Memory B cell (primary cell): Measurements from ENCODE around the gene WDFY3.
"Not testable (repeated sequence)": the region's sequence is repeated elsewhere in the genome, so short reads cannot be mapped to it uniquely, and the experiment has no call there.

ENCODE experiments used
- ATAC-seq: fragments of 150-1000 bp; cut with Tn5 transposase; 2 replicates; pipeline ENCODE4 v1.10.0; 2021; ENCODE audit warnings: low read depth, mild to moderate bottlenecking, moderate library complexity
- DNase-seq, 2 donors: peaks; one replicate each; pipeline ENCODE4 v3.0.0; 2022; ENCODE audit warnings: low spot score in 2 of 2
- H3K27ac Mint-ChIP-seq: one replicate; pipeline ENCODE4 v1.8.0; 2022; ENCODE audit warnings: mild to moderate bottlenecking, moderate library complexity, mixed read lengths
- H3K27me3 Mint-ChIP-seq: one replicate; pipeline ENCODE4 v1.8.0; 2022; ENCODE audit warnings: mixed read lengths
- H3K36me3 Mint-ChIP-seq: one replicate; pipeline ENCODE4 v1.8.0; 2022; ENCODE audit warnings: mild to moderate bottlenecking, mixed read lengths
- H3K4me1 Mint-ChIP-seq: one replicate; pipeline ENCODE4 v1.8.0; 2022; ENCODE audit warnings: mixed read lengths
- H3K4me3 Mint-ChIP-seq: one replicate; pipeline ENCODE4 v1.8.0; 2022; ENCODE audit warnings: mild to moderate bottlenecking, moderate library complexity, mixed read lengths
- H3K9me3 Mint-ChIP-seq: one replicate; pipeline ENCODE4 v1.8.0; 2022; ENCODE audit warnings: mixed read lengths

Gene WDFY3

GRCh38 chr4:84699001-84699671 is 267.4 kb downstream of the WDFY3 start:
- Mint-ChIP-seq H3K9me3 (no peaks in the 10 kb centered on the region), H3K4me1 (peaks cover 3% of the 10 kb centered on the region), H3K36me3 (no peaks in the 10 kb centered on the region), H3K27me3 (peaks cover 5% of the 10 kb centered on the region), H3K27ac (no peak overlapping the region), H3K4me3 (no peak overlapping the region)
- DNase-seq, result no peak
- ATAC-seq, result no peak

DNA sequence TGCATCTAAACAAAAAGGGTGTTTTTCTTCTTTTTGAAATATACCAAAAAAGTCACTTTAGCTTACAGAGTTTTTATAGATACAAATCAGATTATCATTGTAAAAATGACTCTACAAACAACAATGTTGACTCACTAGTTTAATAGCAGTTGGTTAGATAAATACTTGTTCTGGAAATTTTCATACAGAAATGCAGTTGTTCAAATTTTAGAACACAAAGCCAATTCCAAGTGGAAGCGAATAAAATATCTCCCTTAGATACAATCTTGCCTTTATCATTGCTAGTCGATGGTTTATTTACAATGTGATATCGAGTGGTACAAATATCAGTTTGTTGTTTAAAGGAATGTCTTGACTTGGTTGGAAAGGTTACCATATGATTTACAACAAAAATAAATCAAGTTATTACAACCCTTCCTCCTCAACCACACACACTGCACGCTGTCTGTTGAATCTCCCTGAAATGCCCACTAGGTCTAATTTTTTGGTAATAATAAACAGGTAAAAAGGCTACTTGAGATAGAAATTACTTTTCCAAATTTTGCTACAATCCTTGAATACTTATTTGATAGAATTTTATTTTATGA is 268.8 kb downstream of the WDFY3 start:
- Mint-ChIP-seq H3K4me3 (no peak overlapping the region), H3K9me3 (no peaks in the 10 kb centered on the region), H3K4me1 (peaks cover 3% of the 10 kb centered on the region), H3K27me3 (peaks cover 3% of the 10 kb centered on the region), H3K36me3 (no peaks in the 10 kb centered on the region), H3K27ac (no peak overlapping the region)
- DNase-seq, result no peak
- ATAC-seq, result no peak

DNA sequence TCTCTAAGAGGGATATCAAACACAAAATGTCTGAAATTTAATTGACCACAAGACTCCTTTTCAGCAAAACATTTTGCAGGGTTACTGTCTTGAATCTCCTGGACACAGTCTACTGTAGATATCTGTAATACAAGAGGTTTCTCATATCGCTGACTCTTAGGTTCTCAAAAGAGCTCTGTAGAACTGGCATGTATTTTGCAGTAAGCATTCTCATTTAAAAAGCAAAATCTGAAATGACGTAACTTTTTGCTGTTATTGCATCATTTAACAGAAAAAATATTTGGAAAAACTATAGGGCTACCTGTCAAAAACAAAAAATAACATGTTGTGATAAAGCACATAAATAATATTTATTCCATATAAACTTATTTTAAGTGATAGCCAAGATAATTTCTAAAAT is 269.3 kb downstream of the WDFY3 start:
- Mint-ChIP-seq H3K4me3 (no peak overlapping the region), H3K4me1 (peaks cover 3% of the 10 kb centered on the region), H3K27ac (no peak overlapping the region), H3K36me3 (no peaks in the 10 kb centered on the region), H3K27me3 (peaks cover 3% of the 10 kb centered on the region), H3K9me3 (no peaks in the 10 kb centered on the region)
- DNase-seq, result no peak
- no peak for ATAC-seq

DNA sequence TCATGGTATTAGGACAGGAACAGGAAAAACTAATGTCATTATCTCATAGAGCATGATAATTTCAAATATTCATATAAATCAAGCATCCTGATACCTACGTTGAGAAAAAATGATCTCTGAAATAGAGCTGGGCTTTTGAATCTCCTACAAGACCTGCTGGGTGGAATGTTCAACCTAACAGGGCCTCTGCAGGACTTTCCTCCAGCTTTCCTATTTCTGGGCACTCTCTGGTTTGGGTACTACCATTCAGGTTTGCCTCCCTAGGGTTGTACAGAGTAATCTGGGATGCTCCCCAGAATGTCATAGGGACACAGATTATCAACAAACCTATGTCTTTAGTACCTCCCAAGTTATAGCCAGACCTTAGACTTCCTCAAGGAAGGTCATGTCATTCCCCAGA is 274.7 kb downstream of the WDFY3 start:
- H3K36me3 Mint-ChIP-seq, result no peaks in the 10 kb centered on the region
- H3K4me3 Mint-ChIP-seq, result no peak overlapping the region
- H3K27me3 Mint-ChIP-seq, result peaks cover 3% of the 10 kb centered on the region
- H3K4me1 Mint-ChIP-seq, result no peaks in the 10 kb centered on the region
- no peak for ATAC-seq
- H3K27ac Mint-ChIP-seq, result no peak overlapping the region
- no peak for DNase-seq
- no peaks in the 10 kb centered on the region for H3K9me3 Mint-ChIP-seq

- ATAC-seq (no peak), DNase-seq (no peak)
- Mint-ChIP-seq H3K9me3 (no peaks in the 10 kb centered on the region), H3K4me3 (no peak overlapping the region), H3K4me1 (no peaks in the 10 kb centered on the region), H3K36me3 (no peaks in the 10 kb centered on the region), H3K27ac (no peak overlapping the region), H3K27me3 (peaks cover 3% of the 10 kb centered on the region)
These were observed 275.3 kb downstream of the WDFY3 start for GRCh38 chr4:84691170-84691691.

DNA sequence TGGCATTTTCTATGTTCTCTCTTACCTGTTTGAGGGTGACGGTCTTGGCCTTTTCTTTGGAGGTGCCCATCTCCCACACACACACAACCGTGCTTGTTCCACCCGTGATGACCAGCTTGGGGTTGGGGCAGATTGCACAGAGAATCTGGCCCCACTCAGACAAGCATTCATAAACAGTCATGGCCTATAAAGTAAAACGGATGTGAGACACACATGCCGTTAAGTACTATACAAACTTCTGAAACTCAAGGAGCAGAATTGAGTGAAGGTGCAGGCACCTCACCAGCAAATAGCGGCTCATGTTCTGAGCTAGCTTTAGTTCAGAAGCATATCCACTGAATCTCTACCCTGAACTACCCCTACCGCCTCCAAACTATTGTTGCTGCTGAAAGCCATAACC is 276.0 kb downstream of the WDFY3 start:
- DNase-seq (no peak), ATAC-seq (no peak)
- Mint-ChIP-seq H3K4me3 (no peak overlapping the region), H3K27ac (no peak overlapping the region), H3K4me1 (no peaks in the 10 kb centered on the region), H3K36me3 (no peaks in the 10 kb centered on the region), H3K27me3 (peaks cover 3% of the 10 kb centered on the region), H3K9me3 (no peaks in the 10 kb centered on the region)

GRCh38 chr4:84689197-84689596 is 277.3 kb downstream of the WDFY3 start:
- peaks cover 3% of the 10 kb centered on the region for H3K27me3 Mint-ChIP-seq
- no peaks in the 10 kb centered on the region for H3K36me3 Mint-ChIP-seq
- H3K4me3 Mint-ChIP-seq, result no peak overlapping the region
- no peaks in the 10 kb centered on the region for H3K4me1 Mint-ChIP-seq
- ATAC-seq (no peak), DNase-seq (no peak)
- H3K27ac Mint-ChIP-seq, result no peak overlapping the region
- no peaks in the 10 kb centered on the region for H3K9me3 Mint-ChIP-seq

DNA sequence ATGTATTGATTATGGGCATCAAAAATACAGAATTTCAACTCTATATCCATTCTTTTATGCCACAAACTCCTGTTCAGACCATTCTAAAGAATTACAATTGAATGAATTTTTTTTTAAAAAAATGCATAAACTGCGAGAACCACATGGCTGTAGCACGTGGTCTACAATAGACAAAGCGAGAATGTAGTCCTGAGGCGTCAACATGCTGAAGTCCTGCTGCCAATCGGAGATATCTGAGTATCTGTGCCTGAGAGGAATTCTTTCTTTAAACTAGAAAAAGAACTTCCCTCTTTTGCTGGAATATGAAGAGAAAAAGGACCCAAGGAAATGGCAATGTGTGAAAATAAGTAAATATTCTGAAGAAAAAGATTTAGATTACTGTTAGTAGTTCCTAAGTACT is 277.9 kb downstream of the WDFY3 start:
- Mint-ChIP-seq H3K4me1 (no peaks in the 10 kb centered on the region), H3K27me3 (peaks cover 3% of the 10 kb centered on the region), H3K9me3 (no peaks in the 10 kb centered on the region), H3K27ac (no peak overlapping the region), H3K4me3 (no peak overlapping the region), H3K36me3 (no peaks in the 10 kb centered on the region)
- ATAC-seq (no peak), DNase-seq (no peak)

DNA sequence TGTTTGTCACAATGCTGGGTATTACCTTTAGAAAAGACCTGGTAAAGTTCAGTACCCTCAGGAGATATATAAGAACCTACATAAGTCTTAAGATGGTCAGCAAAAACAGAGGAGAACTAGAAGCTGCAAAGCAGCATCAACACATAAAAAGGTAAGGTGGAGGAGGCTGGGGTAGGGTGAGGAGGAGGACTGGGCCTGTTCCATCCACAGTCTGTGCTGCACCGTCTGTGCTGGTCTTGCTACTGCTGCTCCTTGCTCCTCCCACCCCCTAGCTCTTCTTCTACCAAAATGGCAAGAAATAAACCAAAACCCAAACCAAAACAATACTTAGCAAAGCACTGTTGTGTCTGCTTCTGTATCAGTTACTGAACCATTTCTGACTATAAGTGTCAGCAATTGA is 281.4 kb downstream of the WDFY3 start:
- ATAC-seq (no peak), DNase-seq (no peak)
- no peaks in the 10 kb centered on the region for H3K4me1 Mint-ChIP-seq
- peaks cover 2% of the 10 kb centered on the region for H3K27me3 Mint-ChIP-seq
- H3K27ac Mint-ChIP-seq, result no peak overlapping the region
- no peaks in the 10 kb centered on the region for H3K9me3 Mint-ChIP-seq
- H3K36me3 Mint-ChIP-seq, result no peaks in the 10 kb centered on the region
- H3K4me3 Mint-ChIP-seq, result no peak overlapping the region

GRCh38 chr4:84684361-84684760 is 282.1 kb downstream of the WDFY3 start:
- Mint-ChIP-seq H3K4me3 (no peak overlapping the region), H3K9me3 (no peaks in the 10 kb centered on the region), H3K36me3 (no peaks in the 10 kb centered on the region), H3K27ac (no peak overlapping the region), H3K27me3 (peaks cover 2% of the 10 kb centered on the region), H3K4me1 (no peaks in the 10 kb centered on the region)
- ATAC-seq (no peak), DNase-seq (no peak)

- H3K36me3 Mint-ChIP-seq, result no peaks in the 10 kb centered on the region
- no peak overlapping the region for H3K27ac Mint-ChIP-seq
- no peak for ATAC-seq
- peaks cover 2% of the 10 kb centered on the region for H3K27me3 Mint-ChIP-seq
- no peak for DNase-seq
- H3K4me3 Mint-ChIP-seq, result no peak overlapping the region
- H3K9me3 Mint-ChIP-seq, result no peaks in the 10 kb centered on the region
- H3K4me1 Mint-ChIP-seq, result no peaks in the 10 kb centered on the region
These were observed 283.2 kb downstream of the WDFY3 start for GRCh38 chr4:84683064-84683850.

GRCh38 chr4:84682661-84683060 is 283.8 kb downstream of the WDFY3 start:
- H3K36me3 Mint-ChIP-seq, H3K4me3 Mint-ChIP-seq, DNase-seq, H3K9me3 Mint-ChIP-seq, H3K27ac Mint-ChIP-seq, ATAC-seq, H3K4me1 Mint-ChIP-seq, H3K27me3 Mint-ChIP-seq: not testable (repeated sequence)

DNA sequence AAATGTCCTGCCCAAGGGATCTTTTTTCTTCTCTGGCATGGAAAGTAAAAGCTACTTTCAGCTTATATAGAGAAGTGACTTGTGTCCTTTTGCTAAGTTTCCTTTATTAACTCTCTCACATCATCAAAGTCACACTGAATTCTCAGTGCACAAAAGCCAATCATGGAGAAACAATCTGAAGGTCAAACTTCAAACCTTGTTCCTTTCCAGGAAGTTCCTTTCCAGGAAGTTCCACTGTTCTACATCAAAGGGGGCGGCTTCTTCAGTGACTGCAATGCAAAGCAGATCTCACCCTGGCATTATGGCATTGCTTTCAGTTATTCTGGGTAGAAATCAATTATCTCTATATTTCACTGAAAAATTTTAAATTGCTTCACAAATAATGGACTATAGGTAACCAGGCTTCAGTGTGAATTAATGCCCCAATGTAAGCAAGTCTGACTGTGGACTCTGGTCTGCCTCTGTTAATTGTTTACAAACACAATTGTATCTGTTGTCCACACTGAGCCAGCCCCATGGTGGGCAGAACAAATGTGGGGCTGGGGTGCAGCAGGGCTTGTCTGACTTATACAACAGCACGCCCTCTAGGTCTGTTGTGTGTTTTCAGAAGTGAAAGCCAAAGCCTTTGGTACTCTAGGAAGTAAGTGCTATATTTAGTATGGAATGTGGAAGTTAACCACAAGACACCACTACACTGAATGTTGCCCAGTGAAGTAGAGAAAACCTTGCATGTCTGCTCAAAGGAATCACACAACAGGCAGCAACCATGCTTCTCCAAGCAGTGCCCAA is 284.8 kb downstream of the WDFY3 start:
- no peak for DNase-seq
- no peak overlapping the region for H3K27ac Mint-ChIP-seq
- no peak for ATAC-seq
- H3K9me3 Mint-ChIP-seq, result no peaks in the 10 kb centered on the region
- no peaks in the 10 kb centered on the region for H3K4me1 Mint-ChIP-seq
- H3K27me3 Mint-ChIP-seq, result peaks cover 2% of the 10 kb centered on the region
- H3K36me3 Mint-ChIP-seq, result no peaks in the 10 kb centered on the region
- H3K4me3 Mint-ChIP-seq, result no peak overlapping the region

GRCh38 chr4:84680956-84681355 is 285.5 kb downstream of the WDFY3 start:
- no peak for DNase-seq
- Mint-ChIP-seq H3K27me3 (peaks cover 2% of the 10 kb centered on the region), H3K4me3 (no peak overlapping the region), H3K4me1 (no peaks in the 10 kb centered on the region), H3K9me3 (no peaks in the 10 kb centered on the region), H3K27ac (no peak overlapping the region), H3K36me3 (no peaks in the 10 kb centered on the region)
- no peak for ATAC-seq
